GM10266 (cell line): ENCODE measurements around the gene RFX6.
A peak's percentile ranks its signal among the peaks of the same experiment; 100 is the strongest.

ENCODE experiments used
- DNase-seq: peaks from one replicate; pipeline ENCODE4 v3.0.0; 2012; ENCODE audit errors: extremely low spot score
- CTCF ChIP-seq: IDR thresholded peaks from 2 replicates; pipeline ENCODE4 v1.5.1; 2012; ENCODE audit warnings: mild to moderate bottlenecking, low read depth; ENCODE audit not compliant: control insufficient read depth, insufficient read depth; ENCODE audit errors: missing control alignments

Gene RFX6

GRCh38 chr6:116847227-116847626 lies 29.8 kb upstream of the RFX6 start:
- DNase-seq, result no peak

GRCh38 chr6:116858060-116858459 lies 19.0 kb upstream of the RFX6 start:
- no peak for TF ChIP-seq CTCF
- no peak for DNase-seq

More at GRCh38 chr6:116847227-116847626, 29.8 kb upstream of the RFX6 start:
- TF ChIP-seq CTCF, result peak; percentile 21

- no peak for TF ChIP-seq CTCF
- DNase-seq, result no peak
Observed at GRCh38 chr6:116859264-116859663, 17.8 kb upstream of the RFX6 start.

GRCh38 chr6:116866281-116866871 lies 10.7 kb upstream of the RFX6 start:
- no peak for TF ChIP-seq CTCF
- no peak for DNase-seq

GRCh38 chr6:116872771-116873170 lies 4.3 kb upstream of the RFX6 start:
- DNase-seq, result no peak
- no peak for TF ChIP-seq CTCF

- DNase-seq, result no peak
- TF ChIP-seq CTCF, result no peak
Observed at GRCh38 chr6:116876107-116876506, 935 bp upstream of the RFX6 start.

- no peak for TF ChIP-seq CTCF
- DNase-seq, result no peak
Observed at GRCh38 chr6:116877743-116878142, 701 bp downstream of the RFX6 start.
